SKM-1 treated with dmso at 0.1 percent for 144 hours (cell line): ENCODE results near the gene TGFBR3L.

ENCODE experiments used
- DNase-seq: peaks from one replicate; lab custom pipeline; 2025; ENCODE audit not compliant: unreplicated experiment; lab: John Stamatoyannopoulos, UW

Gene TGFBR3L

DNA sequence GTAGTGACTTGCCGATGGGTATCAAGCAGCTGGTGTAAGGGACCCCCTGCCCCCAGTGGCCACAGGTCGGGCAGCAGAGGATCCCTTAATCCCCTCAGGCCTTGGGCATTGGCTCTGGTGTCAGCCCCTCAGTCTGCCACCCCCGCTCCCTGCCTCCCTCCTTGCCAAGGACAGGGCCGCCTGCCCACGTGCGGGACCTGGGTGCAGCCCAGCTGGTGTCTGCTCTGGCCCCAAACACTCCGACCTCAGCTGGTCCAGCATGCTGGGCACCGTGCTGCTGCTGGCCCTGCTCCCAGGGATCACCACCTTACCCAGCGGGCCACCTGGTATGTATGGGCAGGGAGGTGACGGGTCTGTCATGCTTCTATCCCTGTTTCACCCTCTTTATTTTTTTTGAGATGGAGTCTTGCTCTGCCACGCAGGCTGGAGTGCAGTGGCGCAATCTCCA is at the start of gene TGFBR3L:
TGFBR3L (plus strand) TSS at position 233 of the 448 bp plus-strand sequence.
- DNase-seq, result no peak

DNA sequence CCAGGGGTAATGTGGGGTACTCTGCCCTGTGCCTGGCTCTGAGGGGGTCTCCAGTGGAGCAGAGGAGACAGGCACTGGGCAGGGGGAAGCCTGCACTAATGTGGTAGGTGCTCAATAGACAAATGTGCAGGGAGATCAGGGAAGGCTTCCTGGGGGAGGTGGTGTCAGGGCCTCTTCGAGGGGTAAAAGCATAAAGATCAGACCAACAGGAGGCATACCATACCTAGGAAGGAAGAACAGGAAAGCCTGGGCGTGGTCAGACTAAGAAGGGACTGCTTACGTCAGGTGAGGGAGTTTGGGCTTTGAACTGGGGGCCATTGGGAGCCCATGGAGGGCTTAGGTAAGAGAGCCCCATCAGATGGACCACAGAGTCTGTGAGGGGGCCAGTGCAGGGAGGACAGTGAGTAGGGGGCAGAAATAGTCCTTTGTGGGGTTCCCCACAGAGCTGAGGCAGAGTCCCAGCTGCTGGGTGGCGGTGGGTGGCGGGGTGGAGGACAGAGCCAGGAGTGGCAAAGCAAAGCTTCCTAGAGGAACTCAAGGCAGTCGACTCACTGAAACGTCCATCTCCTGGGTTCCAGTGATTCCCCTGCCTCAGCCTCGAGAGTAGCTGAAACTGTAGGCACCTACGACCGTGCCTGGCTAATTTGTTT is 49.2 kb upstream of the TGFBR3L start:
- no peak for DNase-seq

DNA sequence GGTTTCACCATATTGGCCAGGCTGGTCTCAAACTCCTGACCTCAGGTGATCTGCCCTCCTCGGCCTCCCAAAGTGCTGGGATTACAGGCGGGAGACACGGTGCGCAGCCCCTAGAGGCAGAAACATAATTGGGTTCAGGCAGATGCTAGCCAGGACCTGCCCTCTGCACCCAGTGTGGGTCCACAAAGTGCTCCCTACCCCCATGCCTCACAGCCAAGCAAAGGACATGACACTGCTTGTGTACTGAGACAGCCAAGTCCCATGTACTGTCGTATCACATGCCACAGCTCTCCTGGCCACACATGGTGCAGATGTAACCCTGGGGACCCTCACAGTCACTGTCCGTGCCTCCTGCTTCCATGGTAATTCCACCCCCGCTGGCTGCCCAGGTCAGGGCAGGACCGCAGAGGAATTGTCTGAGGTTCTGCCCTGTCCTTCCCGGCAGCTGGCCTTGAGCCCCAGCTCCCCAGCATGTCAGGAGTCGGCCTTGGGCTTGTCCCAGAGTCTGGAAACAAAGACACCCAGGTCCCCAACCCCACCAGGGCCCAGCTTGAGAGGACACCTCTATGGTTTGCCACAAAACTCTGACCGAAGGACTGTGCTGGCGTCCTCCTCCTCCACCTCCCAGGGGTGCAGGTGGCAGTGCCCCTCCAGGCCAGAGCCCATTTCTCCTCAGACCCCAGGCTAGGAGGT is 48.1 kb upstream of the TGFBR3L start:
- DNase-seq, result no peak

DNA sequence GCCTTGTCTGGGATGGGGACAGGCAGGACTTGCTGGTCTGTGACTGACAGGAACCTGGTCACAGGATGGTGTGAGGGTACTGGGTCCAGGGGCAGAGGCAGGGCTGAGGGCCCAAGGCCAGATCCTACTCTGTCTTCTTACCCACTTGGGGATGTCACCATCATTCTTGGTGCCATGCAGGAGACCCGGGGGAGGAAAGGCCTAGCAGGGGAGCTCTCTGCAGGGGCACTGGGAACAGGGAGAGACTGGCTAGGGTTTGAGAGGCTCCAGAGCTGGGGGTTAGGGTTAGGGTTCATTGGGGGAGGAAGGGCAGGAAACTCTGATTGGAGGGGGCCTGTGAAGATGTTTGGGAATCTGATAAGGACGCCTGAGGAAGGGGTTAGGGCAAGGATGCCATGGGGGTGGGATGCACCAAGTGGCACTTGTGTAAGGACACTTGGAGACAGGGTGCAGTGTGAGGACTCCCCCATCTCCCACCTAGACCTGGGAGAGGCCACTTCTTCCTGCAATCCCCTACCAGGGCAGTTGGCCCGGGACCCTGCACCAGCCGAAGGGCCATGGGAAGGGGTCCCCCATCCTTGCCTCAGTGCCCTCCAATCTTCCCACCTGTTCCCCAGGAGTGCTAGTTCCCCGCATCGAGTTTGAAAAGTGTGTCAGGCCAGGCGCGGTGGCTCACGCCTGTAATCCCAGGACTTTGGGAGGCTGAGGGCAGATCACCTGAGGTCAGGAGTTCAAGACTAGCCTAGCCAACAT is 47.4 kb upstream of the TGFBR3L start:
- no peak for DNase-seq

GRCh38 chr19:7868326-7868670 is 46.3 kb upstream of the TGFBR3L start:
- DNase-seq, result no peak

- DNase-seq, result peak; percentile 71
Measured at GRCh38 chr19:7868671-7869452, 45.8 kb upstream of the TGFBR3L start.

DNA sequence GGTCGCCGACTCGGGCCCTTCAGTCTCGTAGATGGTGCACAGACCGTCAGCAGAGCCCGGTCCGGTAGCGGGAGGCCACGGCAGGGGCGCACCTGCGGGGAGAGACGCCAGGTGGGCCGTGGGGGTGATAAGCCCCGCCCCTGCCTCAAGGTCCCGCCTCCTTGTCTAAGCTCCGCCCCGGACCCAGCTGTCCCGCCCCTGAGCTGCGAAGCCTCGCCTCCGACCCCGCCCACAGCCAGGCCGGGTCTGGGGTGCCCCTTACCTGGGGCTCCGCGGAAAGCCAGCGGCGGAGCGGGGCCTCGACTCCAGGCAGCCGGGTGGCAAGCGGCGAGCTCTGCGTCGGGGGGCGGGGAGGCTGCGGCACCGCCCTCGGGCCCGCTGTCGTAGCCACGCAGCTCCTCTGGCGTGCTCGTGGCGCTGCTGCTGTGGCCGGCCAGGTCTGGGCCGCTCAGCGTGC is 45.1 kb upstream of the TGFBR3L start:
- DNase-seq, result peak; percentile 32

- peak; percentile 82 for DNase-seq
Measured at GRCh38 chr19:7869910-7870511, 44.6 kb upstream of the TGFBR3L start.

DNA sequence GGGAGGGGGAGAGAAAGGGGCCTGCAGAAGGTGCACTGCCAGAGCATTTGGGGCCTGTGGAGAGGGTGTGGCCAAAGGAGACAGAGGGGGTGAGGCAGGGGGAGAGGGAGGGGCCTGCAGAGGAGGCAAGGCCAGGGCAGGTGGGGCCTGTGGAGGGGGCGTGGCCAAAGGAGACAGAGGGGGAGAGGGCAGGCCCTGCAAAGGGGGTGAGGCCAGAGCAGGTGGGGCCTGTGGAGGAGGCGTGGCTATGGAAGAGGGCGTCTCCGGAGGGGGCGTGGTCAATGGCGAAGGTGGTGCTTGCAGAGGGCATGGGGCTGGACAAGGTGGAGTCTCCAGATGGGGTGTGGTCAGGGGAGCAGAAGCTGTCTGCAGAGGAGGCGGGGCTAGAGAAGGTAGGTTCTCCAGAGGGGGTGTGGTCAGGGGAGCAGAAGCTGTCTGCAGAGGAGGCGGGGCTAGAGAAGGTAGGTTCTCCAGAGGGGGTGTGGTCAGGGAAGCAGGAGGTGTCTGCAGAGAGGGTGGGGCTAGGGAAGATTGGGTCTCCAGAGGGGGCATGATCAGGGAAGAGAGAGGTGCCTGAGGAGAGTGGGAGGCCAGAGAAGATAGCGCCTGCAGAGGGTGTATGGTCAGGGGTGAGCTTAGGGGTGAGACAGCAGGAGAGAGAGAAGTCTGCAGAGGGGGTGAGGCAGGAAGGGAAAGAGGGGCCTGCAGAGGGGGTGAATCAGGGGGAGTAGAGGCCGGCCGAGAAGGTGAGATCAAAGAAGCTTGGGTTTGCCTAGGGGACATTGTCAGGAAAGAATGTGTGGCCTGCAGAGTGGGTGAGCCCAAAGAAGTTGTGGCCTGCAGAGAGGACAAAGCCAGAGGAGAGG is 43.8 kb upstream of the TGFBR3L start:
- DNase-seq, result peak; percentile 90

- DNase-seq, result peak; percentile 91
Measured at GRCh38 chr19:7871437-7872305, 43.0 kb upstream of the TGFBR3L start.

GRCh38 chr19:7872306-7873204 is 42.1 kb upstream of the TGFBR3L start:
- DNase-seq, result no peak

- no peak for DNase-seq
Measured at GRCh38 chr19:7873304-7874075, 41.1 kb upstream of the TGFBR3L start.

GRCh38 chr19:7874076-7874896 is 40.3 kb upstream of the TGFBR3L start, which contains the start of gene PRR36:
Gene PRR36 (minus strand): TSS chr19:7874390. CDS start chr19:7873689, 701 bp downstream.
- no peak for DNase-seq

GRCh38 chr19:7874897-7875273 is 39.7 kb upstream of the TGFBR3L start:
- DNase-seq, result no peak

DNA sequence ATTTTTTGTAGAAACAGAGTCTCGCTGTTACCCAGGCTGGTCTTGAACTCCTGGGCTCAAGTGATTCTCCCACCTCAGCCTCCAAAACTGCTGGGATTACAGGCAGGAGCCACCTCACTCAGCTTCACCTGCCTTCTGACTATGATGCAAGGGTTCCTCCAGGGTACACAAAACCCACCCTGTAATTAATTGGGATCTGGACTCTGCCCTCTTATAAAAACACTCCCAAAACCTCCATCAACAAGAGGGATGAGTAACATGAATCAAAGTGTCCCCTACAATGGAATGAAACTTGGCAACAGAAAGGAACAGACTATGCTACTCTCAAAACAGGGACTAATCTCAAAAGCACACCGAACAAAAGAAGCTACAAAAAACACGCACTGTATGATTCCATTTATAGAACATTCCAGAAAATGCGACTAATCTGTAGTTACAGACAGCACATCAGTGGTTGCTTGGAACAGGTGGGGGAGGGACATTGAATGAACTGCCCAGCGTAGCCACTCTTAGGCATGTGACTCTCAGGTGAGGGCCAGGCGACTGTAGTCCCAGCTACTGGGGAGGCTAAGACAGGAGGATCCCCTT is 37.3 kb upstream of the TGFBR3L start:
- no peak for DNase-seq
